Ishikawa (cell line): ENCODE results near the gene DHX30.

Experiments
- CEBPB ChIP-seq: IDR thresholded peaks from 2 replicates; pipeline ENCODE4 v1.6.1; 2012
- EP300 ChIP-seq: IDR thresholded peaks from 2 replicates; pipeline ENCODE4 v1.6.1; 2012; ENCODE audit warnings: borderline replicate concordance
- MAX ChIP-seq: IDR thresholded peaks from 2 replicates; pipeline ENCODE4 v1.6.1; 2012
- RAD21 ChIP-seq: IDR thresholded peaks from 2 replicates; pipeline ENCODE4 v1.6.1; 2012; ENCODE audit warnings: low read depth
- TAF1 ChIP-seq: IDR thresholded peaks from 2 replicates; pipeline ENCODE4 v1.6.1; 2012; ENCODE audit warnings: low read depth, mild to moderate bottlenecking
- TCF12 ChIP-seq: IDR thresholded peaks from 2 replicates; pipeline ENCODE4 v1.6.1; 2012; ENCODE audit warnings: low read depth
- TEAD4 ChIP-seq: IDR thresholded peaks from 2 replicates; pipeline ENCODE4 v1.6.1; 2012
- YY1 ChIP-seq: IDR thresholded peaks from 2 replicates; pipeline ENCODE4 v1.6.1; 2012; ENCODE audit warnings: low read depth
- ZBTB7A ChIP-seq: IDR thresholded peaks from 2 replicates; pipeline ENCODE4 v1.6.1; 2012; ENCODE audit warnings: low read depth
- TF ChIP-seq, protein P1 (sequence below): IDR thresholded peaks from 2 replicates; pipeline ENCODE4 v1.6.1; 2012; ENCODE audit warnings: low read depth, mild to moderate bottlenecking
- TF ChIP-seq, protein P2 (sequence below): IDR thresholded peaks from 2 replicates; pipeline ENCODE4 v1.6.1; 2012

- no peak for TF ChIP-seq TEAD4
- TF ChIP-seq, protein P1, sequence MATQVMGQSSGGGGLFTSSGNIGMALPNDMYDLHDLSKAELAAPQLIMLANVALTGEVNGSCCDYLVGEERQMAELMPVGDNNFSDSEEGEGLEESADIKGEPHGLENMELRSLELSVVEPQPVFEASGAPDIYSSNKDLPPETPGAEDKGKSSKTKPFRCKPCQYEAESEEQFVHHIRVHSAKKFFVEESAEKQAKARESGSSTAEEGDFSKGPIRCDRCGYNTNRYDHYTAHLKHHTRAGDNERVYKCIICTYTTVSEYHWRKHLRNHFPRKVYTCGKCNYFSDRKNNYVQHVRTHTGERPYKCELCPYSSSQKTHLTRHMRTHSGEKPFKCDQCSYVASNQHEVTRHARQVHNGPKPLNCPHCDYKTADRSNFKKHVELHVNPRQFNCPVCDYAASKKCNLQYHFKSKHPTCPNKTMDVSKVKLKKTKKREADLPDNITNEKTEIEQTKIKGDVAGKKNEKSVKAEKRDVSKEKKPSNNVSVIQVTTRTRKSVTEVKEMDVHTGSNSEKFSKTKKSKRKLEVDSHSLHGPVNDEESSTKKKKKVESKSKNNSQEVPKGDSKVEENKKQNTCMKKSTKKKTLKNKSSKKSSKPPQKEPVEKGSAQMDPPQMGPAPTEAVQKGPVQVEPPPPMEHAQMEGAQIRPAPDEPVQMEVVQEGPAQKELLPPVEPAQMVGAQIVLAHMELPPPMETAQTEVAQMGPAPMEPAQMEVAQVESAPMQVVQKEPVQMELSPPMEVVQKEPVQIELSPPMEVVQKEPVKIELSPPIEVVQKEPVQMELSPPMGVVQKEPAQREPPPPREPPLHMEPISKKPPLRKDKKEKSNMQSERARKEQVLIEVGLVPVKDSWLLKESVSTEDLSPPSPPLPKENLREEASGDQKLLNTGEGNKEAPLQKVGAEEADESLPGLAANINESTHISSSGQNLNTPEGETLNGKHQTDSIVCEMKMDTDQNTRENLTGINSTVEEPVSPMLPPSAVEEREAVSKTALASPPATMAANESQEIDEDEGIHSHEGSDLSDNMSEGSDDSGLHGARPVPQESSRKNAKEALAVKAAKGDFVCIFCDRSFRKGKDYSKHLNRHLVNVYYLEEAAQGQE = no peak
- no peak for TF ChIP-seq MAX
- no peak for TF ChIP-seq TAF1
- no peak for TF ChIP-seq YY1
- no peak for TF ChIP-seq ZBTB7A
- TF ChIP-seq EP300 = no peak
- TF ChIP-seq TCF12 = no peak
- TF ChIP-seq, protein P2, sequence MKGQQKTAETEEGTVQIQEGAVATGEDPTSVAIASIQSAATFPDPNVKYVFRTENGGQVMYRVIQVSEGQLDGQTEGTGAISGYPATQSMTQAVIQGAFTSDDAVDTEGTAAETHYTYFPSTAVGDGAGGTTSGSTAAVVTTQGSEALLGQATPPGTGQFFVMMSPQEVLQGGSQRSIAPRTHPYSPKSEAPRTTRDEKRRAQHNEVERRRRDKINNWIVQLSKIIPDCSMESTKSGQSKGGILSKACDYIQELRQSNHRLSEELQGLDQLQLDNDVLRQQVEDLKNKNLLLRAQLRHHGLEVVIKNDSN = no peak
- TF ChIP-seq RAD21 = no peak
- TF ChIP-seq CEBPB = no peak
These were observed 92.3 kb downstream of the DHX30 start for GRCh38 chr3:47895241-47895640.
